GM23338 (cell line): ENCODE results near the gene DMRT3. TPM values are rescaled to one million over a fixed set of nuclear protein-coding genes. Genes with fewer than 3 reads are reported as not detected.

Experiments used
- ATAC-seq: fragments of 200-7000 bp; cut with Tn5 transposase; 3 replicates; pipeline ENCODE4 v1.9.1; 2020
- DNase-seq: peaks from one replicate; pipeline ENCODE4 v3.0.0-alpha.2; 2015; ENCODE audit warnings: low spot score
- H2AFZ ChIP-seq: fragments of 200-600 bp; sonication (generic); 2 replicates; pipeline ENCODE4 v1.8.0; 2016; ENCODE audit warnings: antibody characterized with exemption, mild to moderate bottlenecking, moderate library complexity
- H3F3A ChIP-seq: fragments of 200-600 bp; sonication (generic); replicated peaks from 2 replicates; pipeline ENCODE4 v1.8.0; 2017; ENCODE audit warnings: antibody characterized with exemption, mixed run types, low read depth
- H3K27ac ChIP-seq: fragments of 200-600 bp; sonication (generic); 2 replicates; pipeline ENCODE4 v1.6.1; 2016; ENCODE audit warnings: low read depth
- H3K27me3 ChIP-seq: fragments of 200-600 bp; sonication (generic); 2 replicates; pipeline ENCODE4 v1.8.0; 2016; ENCODE audit warnings: mild to moderate bottlenecking, mixed run types, moderate library complexity; ENCODE audit not compliant: insufficient read depth
- H3K36me3 ChIP-seq: fragments of 200-600 bp; sonication (generic); 2 replicates; pipeline ENCODE4 v1.8.0; 2016; ENCODE audit warnings: mild to moderate bottlenecking; ENCODE audit not compliant: insufficient read depth
- H3K4me1 ChIP-seq: fragments of 200-600 bp; sonication (generic); 2 replicates; pipeline ENCODE4 v1.8.0; 2016; ENCODE audit warnings: mild to moderate bottlenecking, moderate library complexity; ENCODE audit not compliant: insufficient read depth
- H3K4me2 ChIP-seq: fragments of 200-600 bp; sonication (generic); 2 replicates; pipeline ENCODE4 v1.7.1; 2017; ENCODE audit warnings: mixed run types
- H3K4me3 ChIP-seq: fragments of 200-600 bp; sonication (generic); 2 replicates; pipeline ENCODE4 v1.6.1; 2016; ENCODE audit warnings: mixed run types
- H3K79me2 ChIP-seq: fragments of 200-600 bp; sonication (generic); replicated peaks from 2 replicates; pipeline ENCODE4 v1.8.0; 2017; ENCODE audit warnings: mild to moderate bottlenecking; ENCODE audit not compliant: insufficient read depth
- H3K9me2 ChIP-seq: fragments of 200-600 bp; sonication (generic); 2 replicates; pipeline ENCODE4 v1.8.0; 2017; ENCODE audit not compliant: insufficient read depth
- H4K20me1 ChIP-seq: fragments of 200-600 bp; sonication (generic); replicated peaks from 2 replicates; pipeline ENCODE4 v1.8.0; 2017; ENCODE audit warnings: mild to moderate bottlenecking; ENCODE audit not compliant: insufficient read depth
- H3K27ac Mint-ChIP-seq: 2 replicates; pipeline ENCODE4 v1.8.0; 2020; ENCODE audit warnings: inconsistent platforms, mild to moderate bottlenecking, moderate library complexity, mixed read lengths
- H3K27me3 Mint-ChIP-seq: 3 replicates; pipeline ENCODE4 v1.8.0; 2022; ENCODE audit warnings: low read depth, mild to moderate bottlenecking, moderate library complexity, mixed read lengths, inconsistent platforms; ENCODE audit not compliant: insufficient read depth, poor library complexity
- H3K36me3 Mint-ChIP-seq: 3 replicates; pipeline ENCODE4 v1.8.0; 2021; ENCODE audit warnings: low read depth, mild to moderate bottlenecking, inconsistent platforms, moderate library complexity, mixed read lengths
- H3K4me1 Mint-ChIP-seq: 3 replicates; pipeline ENCODE4 v1.8.0; 2020; ENCODE audit warnings: mild to moderate bottlenecking, inconsistent platforms, mixed read lengths
- H3K4me3 Mint-ChIP-seq: 3 replicates; pipeline ENCODE4 v1.8.0; 2021; ENCODE audit warnings: moderate library complexity, mild to moderate bottlenecking, inconsistent platforms, mixed read lengths
- H3K9me3 Mint-ChIP-seq: 3 replicates; pipeline ENCODE4 v1.8.0; 2020; ENCODE audit warnings: moderate library complexity, mild to moderate bottlenecking, inconsistent platforms, mixed read lengths
- CREB1 ChIP-seq: fragments of 250-450 bp; sonication (Bioruptor Pico); IDR thresholded peaks from 2 replicates; pipeline ENCODE4 v1.5.0; 2020; ENCODE audit warnings: low read depth, mild to moderate bottlenecking, moderate library complexity
- EZH2 ChIP-seq: fragments of 200-600 bp; sonication (generic); IDR thresholded peaks from one replicate; pipeline ENCODE4 v1.8.0; 2017; ENCODE audit warnings: antibody characterized with exemption, mild to moderate bottlenecking, low read depth; ENCODE audit not compliant: unreplicated experiment
- EZH2phosphoT487 ChIP-seq: fragments of 200-600 bp; sonication (generic); IDR thresholded peaks from one replicate; pipeline ENCODE4 v1.8.1; 2018; ENCODE audit warnings: antibody characterized with exemption; ENCODE audit not compliant: unreplicated experiment
- JUNB ChIP-seq: IDR thresholded peaks from one replicate; pipeline ENCODE4 v1.6.1; 2016; ENCODE audit warnings: antibody characterized with exemption; ENCODE audit not compliant: unreplicated experiment
- NANOG ChIP-seq: IDR thresholded peaks from 2 replicates; pipeline ENCODE4 v1.6.1; 2016; ENCODE audit warnings: antibody characterized with exemption, borderline replicate concordance
- POLR2AphosphoS5 ChIP-seq: IDR thresholded peaks from 2 replicates; pipeline ENCODE4 v1.6.1; 2016; ENCODE audit warnings: antibody characterized with exemption, low read depth
- STAT1 ChIP-seq: IDR thresholded peaks from one replicate; pipeline ENCODE4 v1.6.1; 2016; ENCODE audit warnings: antibody characterized with exemption; ENCODE audit not compliant: unreplicated experiment
- ZNF114 ChIP-seq: fragments of 250-450 bp; sonication (Bioruptor Pico); IDR thresholded peaks from 2 replicates; pipeline ENCODE4 v1.5.0; 2020; ENCODE audit warnings: mild to moderate bottlenecking, moderate library complexity
- ZNF331 ChIP-seq: fragments of 250-450 bp; sonication (Bioruptor Pico); IDR thresholded peaks from 2 replicates; pipeline ENCODE4 v1.5.0; 2020; ENCODE audit warnings: low read depth, mild to moderate bottlenecking, moderate library complexity
- ZNF462 ChIP-seq: fragments of 250-450 bp; sonication (Bioruptor Pico); IDR thresholded peaks from 2 replicates; pipeline ENCODE4 v1.5.0; 2020; ENCODE audit warnings: mild to moderate bottlenecking, moderate library complexity
- polyA plus RNA-seq: library from polyadenylated mRNA; unstranded; fragments of >200 nt; fragmentation: Nextera tagmentation; extraction: Ambion mirVana; gene quantifications from 2 replicates; pipeline ENCODE4 v1.2.1, GENCODE V29; 2016
- total RNA-seq: library from RNA; depleted of rRNA; stranded (reverse); fragments of >200 nt; shearing (Covaris generic); gene quantifications from 2 replicates; pipeline ENCODE4 v1.2.3, GENCODE V29; 2014
- TF ChIP-seq, protein P1 (sequence below): IDR thresholded peaks from 2 replicates; pipeline ENCODE4 v1.6.1; 2016; ENCODE audit warnings: antibody characterized with exemption
- TF ChIP-seq, protein P2 (sequence below): IDR thresholded peaks from one replicate; pipeline ENCODE4 v1.6.1; 2018; ENCODE audit warnings: antibody characterized with exemption; ENCODE audit not compliant: unreplicated experiment
- TF ChIP-seq, protein P3 (sequence below), 2 experiments: fragments of 200-600 bp in 1 of 2; sonication (generic) in 1 of 2; conservative IDR thresholded peaks; 2 replicates each; pipeline versions ENCODE4 v1.5.1 to v1.6.1; 2016 to 2017; ENCODE audit warnings: antibody characterized with exemption in 2 of 2, low read depth in 2 of 2, mild to moderate bottlenecking in 2 of 2, moderate library complexity in 1 of 2

Gene DMRT3
- total and polyA plus RNA-seq, 2 experiments from 2014 or later = not detected

- no peak overlapping the region for H3K27ac Mint-ChIP-seq
- H3K4me1 Mint-ChIP-seq = peaks cover 2% of the 10 kb centered on the region; the same call in 2 of the 3 replicates
- no peaks in the 10 kb centered on the region; the same call in 2 of the 3 replicates for H3K9me3 Mint-ChIP-seq
- no peaks in the 10 kb centered on the region for H3K9me2 ChIP-seq
- peaks cover 3% of the 10 kb centered on the region for H3K4me1 ChIP-seq
- no peak overlapping the region for H2AFZ ChIP-seq
- no peaks in the 10 kb centered on the region; the same call in 1 of the 2 replicates for H3K27me3 ChIP-seq
- H3K79me2 ChIP-seq = no peaks in the 10 kb centered on the region
- peaks cover 4% of the 10 kb centered on the region for H3K27me3 Mint-ChIP-seq
- H3K36me3 ChIP-seq = no peaks in the 10 kb centered on the region
- TF ChIP-seq, protein P1, sequence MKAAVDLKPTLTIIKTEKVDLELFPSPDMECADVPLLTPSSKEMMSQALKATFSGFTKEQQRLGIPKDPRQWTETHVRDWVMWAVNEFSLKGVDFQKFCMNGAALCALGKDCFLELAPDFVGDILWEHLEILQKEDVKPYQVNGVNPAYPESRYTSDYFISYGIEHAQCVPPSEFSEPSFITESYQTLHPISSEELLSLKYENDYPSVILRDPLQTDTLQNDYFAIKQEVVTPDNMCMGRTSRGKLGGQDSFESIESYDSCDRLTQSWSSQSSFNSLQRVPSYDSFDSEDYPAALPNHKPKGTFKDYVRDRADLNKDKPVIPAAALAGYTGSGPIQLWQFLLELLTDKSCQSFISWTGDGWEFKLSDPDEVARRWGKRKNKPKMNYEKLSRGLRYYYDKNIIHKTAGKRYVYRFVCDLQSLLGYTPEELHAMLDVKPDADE = no peak
- TF ChIP-seq CREB1 (CRISPR knock-in tag) = no peak
- no peak for TF ChIP-seq STAT1
- TF ChIP-seq, protein P2, sequence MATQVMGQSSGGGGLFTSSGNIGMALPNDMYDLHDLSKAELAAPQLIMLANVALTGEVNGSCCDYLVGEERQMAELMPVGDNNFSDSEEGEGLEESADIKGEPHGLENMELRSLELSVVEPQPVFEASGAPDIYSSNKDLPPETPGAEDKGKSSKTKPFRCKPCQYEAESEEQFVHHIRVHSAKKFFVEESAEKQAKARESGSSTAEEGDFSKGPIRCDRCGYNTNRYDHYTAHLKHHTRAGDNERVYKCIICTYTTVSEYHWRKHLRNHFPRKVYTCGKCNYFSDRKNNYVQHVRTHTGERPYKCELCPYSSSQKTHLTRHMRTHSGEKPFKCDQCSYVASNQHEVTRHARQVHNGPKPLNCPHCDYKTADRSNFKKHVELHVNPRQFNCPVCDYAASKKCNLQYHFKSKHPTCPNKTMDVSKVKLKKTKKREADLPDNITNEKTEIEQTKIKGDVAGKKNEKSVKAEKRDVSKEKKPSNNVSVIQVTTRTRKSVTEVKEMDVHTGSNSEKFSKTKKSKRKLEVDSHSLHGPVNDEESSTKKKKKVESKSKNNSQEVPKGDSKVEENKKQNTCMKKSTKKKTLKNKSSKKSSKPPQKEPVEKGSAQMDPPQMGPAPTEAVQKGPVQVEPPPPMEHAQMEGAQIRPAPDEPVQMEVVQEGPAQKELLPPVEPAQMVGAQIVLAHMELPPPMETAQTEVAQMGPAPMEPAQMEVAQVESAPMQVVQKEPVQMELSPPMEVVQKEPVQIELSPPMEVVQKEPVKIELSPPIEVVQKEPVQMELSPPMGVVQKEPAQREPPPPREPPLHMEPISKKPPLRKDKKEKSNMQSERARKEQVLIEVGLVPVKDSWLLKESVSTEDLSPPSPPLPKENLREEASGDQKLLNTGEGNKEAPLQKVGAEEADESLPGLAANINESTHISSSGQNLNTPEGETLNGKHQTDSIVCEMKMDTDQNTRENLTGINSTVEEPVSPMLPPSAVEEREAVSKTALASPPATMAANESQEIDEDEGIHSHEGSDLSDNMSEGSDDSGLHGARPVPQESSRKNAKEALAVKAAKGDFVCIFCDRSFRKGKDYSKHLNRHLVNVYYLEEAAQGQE = no peak
- no peak for TF ChIP-seq EZH2phosphoT487
- TF ChIP-seq, protein P3, sequence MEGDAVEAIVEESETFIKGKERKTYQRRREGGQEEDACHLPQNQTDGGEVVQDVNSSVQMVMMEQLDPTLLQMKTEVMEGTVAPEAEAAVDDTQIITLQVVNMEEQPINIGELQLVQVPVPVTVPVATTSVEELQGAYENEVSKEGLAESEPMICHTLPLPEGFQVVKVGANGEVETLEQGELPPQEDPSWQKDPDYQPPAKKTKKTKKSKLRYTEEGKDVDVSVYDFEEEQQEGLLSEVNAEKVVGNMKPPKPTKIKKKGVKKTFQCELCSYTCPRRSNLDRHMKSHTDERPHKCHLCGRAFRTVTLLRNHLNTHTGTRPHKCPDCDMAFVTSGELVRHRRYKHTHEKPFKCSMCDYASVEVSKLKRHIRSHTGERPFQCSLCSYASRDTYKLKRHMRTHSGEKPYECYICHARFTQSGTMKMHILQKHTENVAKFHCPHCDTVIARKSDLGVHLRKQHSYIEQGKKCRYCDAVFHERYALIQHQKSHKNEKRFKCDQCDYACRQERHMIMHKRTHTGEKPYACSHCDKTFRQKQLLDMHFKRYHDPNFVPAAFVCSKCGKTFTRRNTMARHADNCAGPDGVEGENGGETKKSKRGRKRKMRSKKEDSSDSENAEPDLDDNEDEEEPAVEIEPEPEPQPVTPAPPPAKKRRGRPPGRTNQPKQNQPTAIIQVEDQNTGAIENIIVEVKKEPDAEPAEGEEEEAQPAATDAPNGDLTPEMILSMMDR (conservative IDR thresholded peaks at IDR 0.05; ENCODE audit: low read depth in 2 of 2) = no peak
- TF ChIP-seq ZNF462 = no peak
- TF ChIP-seq POLR2AphosphoS5 = no peak
- no peak for TF ChIP-seq NANOG
- TF ChIP-seq ZNF331 = no peak
- no peak for TF ChIP-seq EZH2
- TF ChIP-seq ZNF114 (CRISPR knock-in tag) = no peak
- no peak for TF ChIP-seq JUNB
- H3F3A ChIP-seq = no peaks in the 10 kb centered on the region
- no peak overlapping the region for H3K27ac ChIP-seq
- H3K4me2 ChIP-seq = no peak overlapping the region
- DNase-seq (no peak), ATAC-seq (no peak)
- H3K4me3 ChIP-seq = no peak overlapping the region
- no peaks in the 10 kb centered on the region for H4K20me1 ChIP-seq
- no peak overlapping the region for H3K4me3 Mint-ChIP-seq
- H3K36me3 Mint-ChIP-seq = no peaks in the 10 kb centered on the region
Measured at GRCh38 chr9:1014225-1014624, 37.8 kb downstream of the DMRT3 start.
